Loucy (cell line): Measurements from ENCODE around the gene INF2.

Experiments used
- H2AFZ ChIP-seq: fragments of 200-600 bp; sonication (generic); 2 replicates; pipeline ENCODE4 v1.6.0; 2016; ENCODE audit warnings: antibody characterized with exemption, mild to moderate bottlenecking, low read length, moderate library complexity
- H3F3A ChIP-seq: fragments of 200-600 bp; 2 replicates; pipeline ENCODE4 v1.6.0; 2016; ENCODE audit warnings: antibody characterized with exemption, low read depth, mild to moderate bottlenecking
- H3K27me3 ChIP-seq: fragments of 200-600 bp; sonication (generic); 2 replicates; pipeline ENCODE4 v1.6.1; 2014; ENCODE audit warnings: low read length, mild to moderate bottlenecking; ENCODE audit not compliant: insufficient read depth, poor library complexity, severe bottlenecking
- H3K36me3 ChIP-seq: fragments of 200-600 bp; sonication (generic); 2 replicates; pipeline ENCODE4 v1.6.1; 2016; ENCODE audit warnings: low read length; ENCODE audit not compliant: insufficient read depth
- H3K4me1 ChIP-seq: fragments of 200-600 bp; sonication (generic); 2 replicates; pipeline ENCODE4 v1.5.1; 2014; ENCODE audit warnings: low read length, mild to moderate bottlenecking; ENCODE audit not compliant: insufficient read depth, poor library complexity, severe bottlenecking
- H3K4me2 ChIP-seq: fragments of 200-600 bp; sonication (generic); 2 replicates; pipeline ENCODE4 v1.6.0; 2014; ENCODE audit warnings: antibody characterized with exemption, low read length, low read depth, mild to moderate bottlenecking; ENCODE audit not compliant: poor library complexity, severe bottlenecking
- H3K4me3 ChIP-seq: fragments of 200-600 bp; sonication (generic); 2 replicates; pipeline ENCODE4 v1.5.1; 2014; ENCODE audit warnings: low read length, mild to moderate bottlenecking, mixed read lengths; ENCODE audit not compliant: poor library complexity, severe bottlenecking
- H3K79me2 ChIP-seq: fragments of 200-600 bp; sonication (generic); 2 replicates; pipeline ENCODE4 v1.6.1; 2014; ENCODE audit warnings: low read length; ENCODE audit not compliant: insufficient read depth
- H3K9ac ChIP-seq: fragments of 200-600 bp; sonication (generic); 2 replicates; pipeline ENCODE4 v1.6.0; 2014; ENCODE audit warnings: mild to moderate bottlenecking, low read depth, low read length, moderate library complexity; ENCODE audit not compliant: poor library complexity, severe bottlenecking
- H3K9me2 ChIP-seq: fragments of 200-600 bp; sonication (generic); replicated peaks from 2 replicates; pipeline ENCODE4 v1.6.1; 2016; ENCODE audit warnings: low read depth, low read length, mixed read lengths
- H3K9me3 ChIP-seq: fragments of 200-600 bp; sonication (generic); 2 replicates; pipeline ENCODE4 v1.6.1; 2014; ENCODE audit warnings: mild to moderate bottlenecking, antibody characterized with exemption, low read length, low read depth; ENCODE audit not compliant: insufficient read depth
- H4K20me1 ChIP-seq: fragments of 200-600 bp; sonication (generic); 2 replicates; pipeline ENCODE4 v1.6.0; 2014; ENCODE audit warnings: antibody characterized with exemption, low read length, mild to moderate bottlenecking; ENCODE audit not compliant: insufficient read depth, poor library complexity, severe bottlenecking
- CTCF ChIP-seq: fragments of 200-600 bp; sonication (generic); conservative IDR thresholded peaks from 2 replicates; pipeline ENCODE4 v1.5.1; 2014; ENCODE audit warnings: mild to moderate bottlenecking, antibody characterized with exemption, low read length
- EZH2phosphoT487 ChIP-seq: fragments of 200-600 bp; IDR thresholded peaks from 2 replicates; pipeline ENCODE4 v1.6.1; 2018; ENCODE audit warnings: antibody characterized with exemption, mild to moderate bottlenecking, moderate library complexity, borderline replicate concordance

Gene INF2

DNA sequence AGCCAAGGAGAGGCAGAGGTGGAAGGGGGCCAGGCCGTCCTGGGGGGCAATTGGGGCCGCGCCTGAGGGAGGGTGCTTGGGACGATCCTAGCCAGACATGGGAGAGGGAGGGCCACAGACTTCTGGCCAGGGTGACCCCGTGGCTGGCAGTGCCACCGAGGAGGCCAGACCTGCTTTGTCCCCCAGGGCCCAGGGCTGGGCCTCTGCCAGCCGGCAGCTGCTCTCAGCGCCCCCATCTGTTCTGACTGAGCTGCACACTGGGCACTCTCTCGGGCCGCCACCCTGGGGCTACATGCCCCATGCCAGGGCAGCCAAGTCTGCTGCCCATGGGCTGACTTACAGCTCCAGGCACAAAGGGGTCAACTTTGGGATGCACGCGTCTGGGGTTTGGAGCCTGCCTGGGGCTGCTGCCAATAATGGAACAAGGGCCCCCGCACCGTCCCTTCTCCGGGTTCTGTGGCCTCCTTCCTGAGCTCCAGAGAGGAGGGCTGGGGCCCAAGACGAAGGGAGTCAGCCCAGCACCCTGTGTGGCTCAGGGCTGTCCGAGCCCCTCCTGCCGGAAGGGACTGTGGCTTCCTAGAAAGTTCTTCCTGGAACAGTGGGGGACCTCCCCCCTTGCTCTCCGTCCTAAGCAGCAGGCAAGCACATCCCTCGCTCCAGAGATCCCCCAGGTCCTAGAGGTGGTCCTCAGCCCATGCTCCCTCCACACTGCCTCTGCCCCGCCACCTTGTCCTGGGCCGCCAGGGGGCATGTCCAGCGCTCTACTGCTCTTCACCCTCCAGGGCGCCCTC, 35.8 kb downstream of the INF2 start:
- H3K4me3 ChIP-seq: peak overlapping the region; percentile 81
- TF ChIP-seq CTCF (peak; percentile 54), EZH2phosphoT487 (no peak)
- peaks cover 6% of the 10 kb centered on the region for H3K4me1 ChIP-seq
- no peaks in the 10 kb centered on the region for H3K9me3 ChIP-seq
- no peaks in the 10 kb centered on the region for H3K79me2 ChIP-seq
- no peaks in the 10 kb centered on the region for H4K20me1 ChIP-seq
- H2AFZ ChIP-seq: no peak overlapping the region
- H3F3A ChIP-seq: no peaks in the 10 kb centered on the region
- H3K4me2 ChIP-seq: peak overlapping the region; percentile 85
- no peaks in the 10 kb centered on the region for H3K9me2 ChIP-seq
- H3K9ac ChIP-seq: peak overlapping the region; percentile 69
- H3K27me3 ChIP-seq: no peaks in the 10 kb centered on the region
- H3K36me3 ChIP-seq: no peaks in the 10 kb centered on the region

- H3K9ac ChIP-seq: no peak overlapping the region
- H3K9me2 ChIP-seq: no peaks in the 10 kb centered on the region
- no peak overlapping the region for H3K4me2 ChIP-seq
- TF ChIP-seq EZH2phosphoT487: no peak
- TF ChIP-seq CTCF: no peak
- no peaks in the 10 kb centered on the region for H3F3A ChIP-seq
- H3K36me3 ChIP-seq: no peaks in the 10 kb centered on the region
- H3K4me1 ChIP-seq: peaks cover 6% of the 10 kb centered on the region
- no peak overlapping the region for H3K4me3 ChIP-seq
- H3K27me3 ChIP-seq: no peaks in the 10 kb centered on the region
- H2AFZ ChIP-seq: no peak overlapping the region
- H3K79me2 ChIP-seq: no peaks in the 10 kb centered on the region
- no peaks in the 10 kb centered on the region for H4K20me1 ChIP-seq
- no peaks in the 10 kb centered on the region for H3K9me3 ChIP-seq
These were observed 36.5 kb downstream of the INF2 start for GRCh38 chr14:104725772-104726548.

DNA sequence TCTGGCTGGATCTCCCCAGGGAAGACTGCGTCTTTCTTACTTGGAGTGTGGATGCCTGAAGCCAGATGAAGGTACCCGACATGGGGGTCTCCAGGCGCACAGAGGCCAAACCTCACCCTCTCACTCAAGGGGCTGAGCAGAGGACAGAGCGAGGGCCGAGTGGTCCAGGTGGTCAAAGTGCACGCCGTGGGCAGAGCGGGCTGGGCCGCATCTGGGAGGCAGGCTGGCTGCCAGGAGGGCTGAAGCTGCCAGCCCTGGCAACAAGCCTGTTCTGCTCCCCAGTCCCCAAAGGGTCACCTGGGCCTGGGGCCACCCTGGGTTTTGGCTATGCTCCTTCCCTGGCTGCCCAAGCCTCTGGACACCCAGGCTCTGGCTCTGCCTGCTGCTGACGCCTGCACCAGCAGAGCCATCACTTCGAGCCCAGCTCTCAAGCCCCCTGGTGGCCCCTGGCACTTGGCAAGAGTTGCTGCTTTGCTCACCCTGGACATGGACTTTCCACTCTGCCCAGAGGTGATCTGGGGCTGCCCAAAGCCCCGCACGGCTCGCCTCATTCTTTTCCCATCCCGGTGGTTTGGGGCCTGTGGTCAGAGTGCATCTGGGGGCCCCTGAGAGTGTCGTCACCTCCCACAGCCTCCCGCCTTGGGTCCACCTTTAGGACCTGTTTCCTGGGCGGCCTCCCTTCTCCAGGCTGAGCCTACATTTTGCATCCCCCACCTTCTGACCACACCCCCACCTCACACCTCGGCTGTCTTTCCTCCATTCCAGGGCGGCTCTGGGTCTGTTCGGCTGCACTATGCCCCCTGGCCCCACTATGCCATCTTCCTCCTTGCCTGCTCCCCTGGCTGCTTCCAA, 37.4 kb downstream of the INF2 start:
- Histone ChIP-seq H3K4me3 (no peak overlapping the region), H3K4me2 (no peak overlapping the region), H2AFZ (no peak overlapping the region), H3K36me3 (no peaks in the 10 kb centered on the region), H3K79me2 (no peaks in the 10 kb centered on the region), H3F3A (no peaks in the 10 kb centered on the region), H3K4me1 (peaks cover 6% of the 10 kb centered on the region), H3K9me3 (no peaks in the 10 kb centered on the region), H4K20me1 (no peaks in the 10 kb centered on the region), H3K27me3 (no peaks in the 10 kb centered on the region), H3K9me2 (no peaks in the 10 kb centered on the region), H3K9ac (no peak overlapping the region)
- no peak for TF ChIP-seq EZH2phosphoT487
- TF ChIP-seq CTCF: peak; percentile 42
